ENCODE results near the gene PLP2. TPM values are rescaled to one million over a fixed set of nuclear protein-coding genes. Genes with fewer than 3 reads are reported as not detected.
A peak's percentile ranks its signal among the peaks of the same experiment; 100 is the strongest.

The PLP2 gene
- total RNA-seq, 1 donor from 2014 or later = 16.8 TPM

DNA sequence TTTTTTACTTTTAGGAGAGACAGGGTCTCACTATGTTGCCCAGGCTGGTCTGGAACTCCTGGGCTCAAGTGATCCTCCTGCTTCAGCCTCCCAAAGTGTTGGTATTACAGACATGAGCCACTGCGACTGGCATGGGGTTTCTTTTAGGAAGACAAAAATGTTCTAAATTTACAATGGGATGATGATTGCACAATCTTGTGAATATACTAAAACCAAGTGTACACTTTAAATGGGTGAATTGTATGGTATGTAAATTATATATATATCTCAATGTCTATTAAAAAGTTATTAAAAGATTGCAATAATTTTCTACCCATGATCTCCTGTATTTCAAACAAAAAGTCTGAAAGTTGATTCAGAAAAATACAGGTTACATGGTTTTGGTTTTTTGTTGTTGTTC, 18.2 kb upstream of the PLP2 start:
- Histone ChIP-seq H3K36me3 (ENCODE audit: control insufficient read depth, insufficient read depth, low read length) (no peaks in the 10 kb centered on the region), H3K27me3 (ENCODE audit: control insufficient read depth, insufficient read depth, low read length) (no peaks in the 10 kb centered on the region), H3K4me3 (ENCODE audit: low read depth, low read length) (no peak overlapping the region)
- TF ChIP-seq, protein P1, sequence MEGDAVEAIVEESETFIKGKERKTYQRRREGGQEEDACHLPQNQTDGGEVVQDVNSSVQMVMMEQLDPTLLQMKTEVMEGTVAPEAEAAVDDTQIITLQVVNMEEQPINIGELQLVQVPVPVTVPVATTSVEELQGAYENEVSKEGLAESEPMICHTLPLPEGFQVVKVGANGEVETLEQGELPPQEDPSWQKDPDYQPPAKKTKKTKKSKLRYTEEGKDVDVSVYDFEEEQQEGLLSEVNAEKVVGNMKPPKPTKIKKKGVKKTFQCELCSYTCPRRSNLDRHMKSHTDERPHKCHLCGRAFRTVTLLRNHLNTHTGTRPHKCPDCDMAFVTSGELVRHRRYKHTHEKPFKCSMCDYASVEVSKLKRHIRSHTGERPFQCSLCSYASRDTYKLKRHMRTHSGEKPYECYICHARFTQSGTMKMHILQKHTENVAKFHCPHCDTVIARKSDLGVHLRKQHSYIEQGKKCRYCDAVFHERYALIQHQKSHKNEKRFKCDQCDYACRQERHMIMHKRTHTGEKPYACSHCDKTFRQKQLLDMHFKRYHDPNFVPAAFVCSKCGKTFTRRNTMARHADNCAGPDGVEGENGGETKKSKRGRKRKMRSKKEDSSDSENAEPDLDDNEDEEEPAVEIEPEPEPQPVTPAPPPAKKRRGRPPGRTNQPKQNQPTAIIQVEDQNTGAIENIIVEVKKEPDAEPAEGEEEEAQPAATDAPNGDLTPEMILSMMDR (IDR thresholded peaks at IDR 0.05; ENCODE audit: insufficient read depth, low read length, severe bottlenecking) = no peak
- FAIRE-seq (no peak), DNase-seq (ENCODE audit: low read depth) (no peak)

DNA sequence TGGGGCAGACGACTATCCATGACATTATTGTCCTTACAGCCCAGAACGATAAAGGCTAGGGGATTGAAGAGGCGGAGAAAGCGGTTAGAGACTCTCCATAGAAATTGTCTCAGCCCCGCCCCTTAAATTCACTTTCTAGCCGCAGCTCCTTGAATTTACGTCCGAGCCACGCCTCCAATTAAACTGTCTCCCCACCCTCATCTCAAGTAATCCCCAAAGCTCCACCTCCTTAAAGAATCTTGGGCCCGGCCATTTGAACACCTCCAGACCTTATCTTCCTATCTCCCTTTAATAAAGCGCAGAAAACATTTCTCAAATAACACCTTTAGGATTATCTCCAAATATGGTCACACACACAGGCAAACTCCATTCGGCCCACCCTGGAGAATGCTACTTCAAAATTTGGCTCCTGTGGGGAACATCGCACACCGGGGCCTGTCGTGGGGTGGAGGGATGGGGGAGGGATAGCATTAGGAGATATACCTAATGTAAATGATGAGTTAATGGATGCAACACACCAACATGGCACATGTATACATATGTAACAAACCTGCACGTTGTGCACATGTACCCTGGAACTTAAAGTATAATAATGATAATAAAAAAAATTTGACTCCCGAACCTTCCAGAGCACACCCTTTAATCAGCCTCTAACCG, 16.3 kb upstream of the PLP2 start:
- peak; percentile 78 for DNase-seq (ENCODE audit: low read depth)
- no peak for FAIRE-seq
- H3K4me3 ChIP-seq (ENCODE audit: low read depth, low read length) = peak overlapping the region; percentile 60
- no peaks in the 10 kb centered on the region for H3K27me3 ChIP-seq (ENCODE audit: control insufficient read depth, insufficient read depth, low read length)
- H3K36me3 ChIP-seq (ENCODE audit: control insufficient read depth, insufficient read depth, low read length) = no peaks in the 10 kb centered on the region
- TF ChIP-seq, protein P1 (IDR thresholded peaks at IDR 0.05; ENCODE audit: insufficient read depth, low read length, severe bottlenecking) = no peak

DNA sequence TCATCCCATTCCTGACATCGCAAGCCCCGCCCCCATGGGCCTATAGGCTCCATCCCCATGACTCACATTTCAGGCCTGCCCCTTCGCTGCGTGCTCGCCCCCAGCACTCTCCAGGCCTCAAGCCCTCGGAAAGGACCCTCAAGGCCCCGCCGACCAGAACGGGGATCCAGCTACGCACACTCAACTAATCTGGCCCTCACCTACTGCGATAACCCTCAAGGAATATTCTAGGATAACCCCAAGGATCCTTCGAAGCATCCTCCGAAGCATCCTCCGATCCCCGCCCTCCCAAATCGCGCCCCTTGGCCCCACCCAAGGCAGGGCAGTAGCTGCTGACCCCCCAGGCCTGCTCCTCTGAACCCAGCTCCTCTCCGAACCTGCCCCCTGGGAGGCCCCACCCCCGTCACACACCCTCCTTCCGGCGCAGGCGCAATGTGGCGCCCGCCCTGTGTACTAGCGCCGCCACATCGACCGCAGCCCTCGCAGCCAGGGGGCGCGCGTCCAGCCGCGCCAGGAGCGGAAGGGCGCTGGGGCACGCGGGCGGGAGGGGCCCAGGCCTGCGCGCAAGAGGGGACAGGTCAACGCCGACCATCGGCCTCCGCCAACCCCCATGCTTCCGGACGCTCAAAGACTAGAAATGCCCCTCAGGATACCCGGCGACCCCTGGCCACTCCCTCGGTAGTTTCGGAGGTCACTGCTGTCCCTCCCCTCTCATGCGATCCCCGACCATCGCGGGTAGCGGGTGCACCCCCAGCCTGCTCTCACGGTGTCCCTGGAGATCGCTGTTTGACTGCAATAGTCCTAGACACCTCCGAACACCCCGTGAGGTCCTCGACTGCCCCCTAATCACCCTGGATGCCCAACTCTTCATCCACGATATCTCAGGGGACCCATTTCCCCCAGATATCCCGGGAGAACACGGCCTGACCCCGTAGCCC, 15.5 kb upstream of the PLP2 start:
- H3K27me3 ChIP-seq (ENCODE audit: control insufficient read depth, insufficient read depth, low read length) = no peaks in the 10 kb centered on the region
- H3K36me3 ChIP-seq (ENCODE audit: control insufficient read depth, insufficient read depth, low read length) = no peaks in the 10 kb centered on the region
- DNase-seq (ENCODE audit: low read depth) (peak; percentile 79), FAIRE-seq (no peak)
- TF ChIP-seq, protein P1 (IDR thresholded peaks at IDR 0.05; ENCODE audit: insufficient read depth, low read length, severe bottlenecking) = peak; percentile 70
- peak overlapping the region; percentile 60 for H3K4me3 ChIP-seq (ENCODE audit: low read depth, low read length)

DNA sequence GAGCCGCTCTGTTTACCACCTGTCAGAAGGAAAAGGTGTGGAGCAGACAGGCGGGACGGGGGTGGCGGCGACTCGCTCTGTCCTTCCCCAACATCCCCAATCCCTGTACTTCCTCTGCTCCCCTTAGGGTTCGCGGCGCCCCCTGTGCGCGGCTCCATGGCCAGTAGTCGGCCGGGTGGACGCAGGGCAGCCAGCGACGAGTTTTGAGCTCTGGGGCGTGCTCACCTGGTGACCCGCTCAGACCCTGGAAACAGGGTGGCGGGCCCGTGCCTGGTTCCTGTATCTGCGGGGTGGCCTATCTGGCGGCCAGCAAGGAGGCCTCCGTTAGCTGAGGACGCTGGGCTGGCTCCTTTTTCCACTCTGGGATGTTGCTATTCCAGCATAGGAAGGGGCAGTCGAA, 14.5 kb upstream of the PLP2 start:
- Histone ChIP-seq H3K36me3 (ENCODE audit: control insufficient read depth, insufficient read depth, low read length) (no peaks in the 10 kb centered on the region), H3K27me3 (ENCODE audit: control insufficient read depth, insufficient read depth, low read length) (no peaks in the 10 kb centered on the region), H3K4me3 (ENCODE audit: low read depth, low read length) (no peak overlapping the region)
- TF ChIP-seq, protein P1 (IDR thresholded peaks at IDR 0.05; ENCODE audit: insufficient read depth, low read length, severe bottlenecking) = no peak
- FAIRE-seq (no peak), DNase-seq (ENCODE audit: low read depth) (no peak)

DNA sequence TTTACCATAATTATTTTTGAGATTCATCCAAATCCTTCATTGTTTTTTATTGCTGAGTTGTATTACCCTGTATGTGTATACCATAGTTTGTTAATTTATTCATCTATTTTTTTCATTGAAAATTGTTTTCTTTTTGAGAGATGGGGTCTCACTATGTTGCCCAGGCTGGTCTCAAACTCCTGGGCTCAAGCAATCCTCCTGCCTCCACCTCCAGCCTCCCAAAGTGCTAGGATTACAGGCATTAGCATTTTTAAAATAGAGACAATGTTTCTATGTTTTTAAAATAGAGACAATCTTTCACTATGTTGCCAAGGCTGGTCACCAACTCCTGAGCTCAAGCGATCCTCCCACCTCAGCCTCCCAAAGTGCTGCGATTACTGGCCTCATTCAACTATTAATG, 10.8 kb upstream of the PLP2 start:
- FAIRE-seq (no peak), DNase-seq (ENCODE audit: low read depth) (no peak)
- TF ChIP-seq, protein P1 (IDR thresholded peaks at IDR 0.05; ENCODE audit: insufficient read depth, low read length, severe bottlenecking) = no peak
- Histone ChIP-seq H3K27me3 (ENCODE audit: control insufficient read depth, insufficient read depth, low read length) (no peaks in the 10 kb centered on the region), H3K4me3 (ENCODE audit: low read depth, low read length) (no peak overlapping the region), H3K36me3 (ENCODE audit: control insufficient read depth, insufficient read depth, low read length) (no peaks in the 10 kb centered on the region)
